Measurements from ENCODE around the gene KRTAP4-7.
"Not testable (repeated sequence)": the region's sequence is repeated elsewhere in the genome, so short reads cannot be mapped to it uniquely, and the experiment has no call there.

Gene KRTAP4-7

GRCh38 chr17:41111151-41111885 lies 27.4 kb downstream of the KRTAP4-7 start:
- no peak for DNase-seq

- no peak for DNase-seq
Observed at GRCh38 chr17:41116297-41116696, 32.3 kb downstream of the KRTAP4-7 start.

DNA sequence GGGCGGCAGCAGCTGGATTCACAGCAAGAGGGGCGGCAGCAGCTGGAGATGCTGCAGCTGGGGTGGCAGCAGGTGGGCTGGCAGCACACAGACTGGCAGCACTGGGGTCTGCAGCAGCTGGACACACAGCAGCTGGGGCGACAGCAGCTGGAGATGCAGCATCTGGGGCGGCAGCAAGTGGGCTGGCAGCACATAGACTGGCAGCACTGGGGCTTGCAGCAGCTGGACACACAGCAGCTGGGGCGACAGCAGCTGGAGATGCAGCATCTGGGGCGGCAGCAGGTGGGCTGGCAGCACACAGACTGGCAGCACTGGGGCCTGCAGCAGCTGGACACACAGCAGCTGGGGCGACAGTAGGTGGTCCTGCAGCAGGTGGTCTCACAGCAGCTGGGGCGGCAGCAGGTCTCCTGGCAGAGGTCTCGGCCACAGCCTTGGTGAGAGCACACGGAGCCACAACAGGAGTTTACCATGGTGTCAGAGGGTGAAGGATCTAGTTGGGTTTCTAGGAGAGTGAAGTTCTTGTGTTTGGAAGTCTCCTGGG lies 34.0 kb downstream of the KRTAP4-7 start, which contains the start of gene KRTAP4-11:
KRTAP4-11 (minus strand) TSS at position 528 of the 541 bp plus-strand sequence; CDS start at position 470, 58 bp downstream.
- not testable (repeated sequence) for DNase-seq

GRCh38 chr17:41118721-41119120 lies 34.8 kb downstream of the KRTAP4-7 start:
- DNase-seq, result no peak

DNA sequence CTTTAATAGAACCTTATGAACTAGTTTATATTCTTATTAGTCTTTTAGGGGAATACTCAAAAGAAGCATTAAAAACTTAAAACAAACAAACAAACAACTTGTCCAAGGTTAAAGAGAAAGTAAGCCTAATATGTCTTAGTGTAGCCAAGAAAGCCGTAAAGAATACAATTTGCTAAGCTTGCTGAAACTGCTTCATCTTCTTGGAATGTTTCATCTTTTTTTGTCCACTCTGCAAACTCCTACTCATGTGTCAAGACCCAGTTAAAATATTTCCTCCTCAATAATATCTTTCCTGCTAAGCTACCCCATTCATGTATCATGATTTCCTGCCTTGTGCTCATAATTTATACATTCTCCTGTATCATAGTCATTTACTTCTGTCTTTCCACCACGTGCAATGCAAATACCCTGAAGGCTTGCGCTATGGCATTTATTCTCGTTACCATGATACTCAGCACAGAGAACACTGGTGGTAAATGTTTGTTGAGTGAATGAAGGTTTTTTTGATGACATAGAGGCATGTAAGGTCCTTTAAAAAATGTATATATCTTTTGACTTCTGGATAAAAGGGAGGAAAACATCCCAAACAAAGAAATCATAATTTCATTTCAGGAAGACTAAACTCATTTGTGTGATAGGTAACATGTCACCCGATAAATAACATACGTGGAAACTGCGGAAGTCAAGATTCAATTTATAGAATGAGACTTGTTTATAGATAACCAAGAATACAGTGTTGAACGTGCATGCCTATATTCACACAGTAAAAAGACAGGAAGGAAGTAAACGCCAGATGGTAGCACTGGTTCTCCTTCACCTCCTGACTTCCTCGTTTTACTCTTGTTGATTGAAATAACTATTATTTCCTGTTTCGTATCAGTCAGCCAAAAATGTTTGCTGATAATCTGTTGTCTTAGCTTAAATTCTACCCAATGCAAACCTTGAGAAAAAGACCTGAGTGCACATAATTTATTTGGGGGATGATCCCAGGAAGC lies 36.0 kb downstream of the KRTAP4-7 start:
- DNase-seq, result not testable (repeated sequence)

GRCh38 chr17:41121742-41122141 lies 37.8 kb downstream of the KRTAP4-7 start:
- DNase-seq, result no peak

DNA sequence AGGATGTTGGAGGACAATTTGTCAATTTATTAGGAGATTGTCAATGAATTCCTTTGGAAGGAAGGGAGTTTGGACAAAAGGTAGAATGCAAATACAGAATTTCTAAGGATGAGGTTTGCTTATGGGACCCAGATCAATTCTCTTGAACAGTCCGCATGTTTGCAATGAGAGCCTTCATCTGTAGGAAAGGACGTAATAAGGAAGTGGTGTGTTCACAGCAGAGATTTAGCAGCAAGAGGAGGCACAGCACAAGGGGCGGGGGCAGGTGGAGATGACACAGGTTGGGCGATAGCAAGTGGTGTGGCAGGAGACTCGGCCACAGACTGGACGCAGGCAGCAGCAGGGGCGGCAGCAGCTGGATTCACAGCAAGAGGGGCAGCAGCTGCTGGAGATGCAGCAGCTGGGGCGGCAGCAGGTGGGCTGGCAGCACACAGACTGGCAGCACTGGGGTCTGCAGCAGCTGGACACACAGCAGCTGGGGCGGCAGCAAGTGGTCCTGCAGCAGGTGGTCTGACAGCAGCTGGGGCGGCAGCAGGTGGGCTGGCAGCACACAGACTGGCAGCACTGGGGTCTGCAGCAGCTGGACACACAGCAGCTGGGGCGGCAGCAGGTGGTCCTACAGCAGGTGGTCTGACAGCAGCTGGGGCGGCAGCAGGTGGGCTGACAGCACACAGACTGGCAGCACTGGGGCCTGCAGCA lies 39.5 kb downstream of the KRTAP4-7 start:
- not testable (repeated sequence) for DNase-seq

DNA sequence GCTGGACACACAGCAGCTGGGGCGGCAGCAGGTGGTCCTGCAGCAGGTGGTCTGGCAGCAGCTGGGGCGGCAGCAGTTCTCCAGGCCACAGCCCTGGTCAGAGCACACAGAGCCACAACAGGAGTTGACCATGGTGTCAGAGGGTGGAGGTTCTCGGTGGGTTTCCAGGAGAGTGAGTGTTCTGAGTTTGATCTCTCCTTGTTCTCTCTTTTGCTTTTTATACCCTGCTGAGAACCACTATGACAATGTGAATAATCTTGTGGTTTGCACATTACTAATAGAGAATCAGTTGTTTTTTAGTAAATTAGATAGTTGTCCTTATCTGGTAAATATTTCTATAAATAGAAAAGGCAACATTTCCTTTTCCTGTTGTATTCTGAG lies 40.0 kb downstream of the KRTAP4-7 start, which contains the start of gene KRTAP4-12:
KRTAP4-12 (minus strand) TSS at position 192 of the 381 bp plus-strand sequence; CDS start at position 132, 60 bp downstream.
- not testable (repeated sequence) for DNase-seq

GRCh38 chr17:41125064-41125463 lies 41.1 kb downstream of the KRTAP4-7 start:
- no peak for DNase-seq

DNA sequence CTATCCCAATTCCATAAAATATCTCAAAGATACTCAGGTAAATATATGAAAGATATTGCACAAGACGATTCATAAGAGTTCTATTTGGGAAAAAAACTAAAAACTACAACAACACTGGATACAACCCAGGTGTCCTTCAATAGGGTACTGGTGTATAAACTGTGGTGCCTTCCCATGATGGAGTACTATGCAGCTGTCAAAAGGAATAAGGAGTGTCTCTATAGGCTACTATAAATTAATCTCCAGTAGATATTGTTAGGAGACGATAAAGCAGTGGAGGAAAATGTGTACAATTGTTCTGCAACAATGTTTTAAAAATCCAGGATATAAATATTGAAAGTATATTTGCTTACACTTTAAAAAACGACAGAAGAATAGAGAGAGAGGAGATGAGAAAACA lies 42.5 kb downstream of the KRTAP4-7 start:
- DNase-seq, result no peak

DNA sequence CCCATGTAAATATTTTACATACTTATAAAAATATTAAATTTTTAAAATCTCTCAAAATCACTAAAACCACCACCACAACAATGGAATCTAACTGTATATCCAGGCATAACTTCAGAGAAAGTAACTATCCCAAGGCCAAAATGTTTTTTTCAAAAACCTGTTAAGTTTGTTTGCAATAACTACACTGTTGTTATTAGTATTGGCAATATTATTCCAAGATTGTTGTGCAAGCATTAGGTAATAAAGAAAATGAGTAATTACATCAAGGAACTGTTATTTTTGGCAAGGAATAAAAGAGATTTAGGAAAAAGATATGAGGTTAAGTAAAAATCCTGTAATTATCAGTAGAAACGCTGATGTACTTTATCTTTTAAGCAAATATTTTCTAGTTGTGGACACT lies 43.4 kb downstream of the KRTAP4-7 start:
- no peak for DNase-seq

DNA sequence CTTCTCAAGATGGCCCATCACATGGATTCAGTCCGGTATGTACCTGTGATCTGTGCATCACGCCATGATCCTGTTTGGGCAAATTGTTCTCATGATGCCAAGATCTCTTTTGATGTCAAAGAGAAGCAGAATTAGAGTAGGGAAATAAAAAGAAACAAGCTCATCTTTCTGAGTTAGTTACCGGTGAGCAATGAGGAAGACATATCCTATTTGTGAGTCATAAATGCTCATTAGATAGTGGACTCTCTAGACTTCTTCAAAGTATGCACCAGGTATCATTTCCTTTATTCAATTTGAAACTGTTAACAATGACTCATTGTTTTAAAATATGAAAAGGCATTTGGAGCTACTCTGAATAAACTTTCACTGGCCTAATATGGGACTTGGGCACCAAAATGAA lies 48.0 kb downstream of the KRTAP4-7 start:
- no peak for DNase-seq

DNA sequence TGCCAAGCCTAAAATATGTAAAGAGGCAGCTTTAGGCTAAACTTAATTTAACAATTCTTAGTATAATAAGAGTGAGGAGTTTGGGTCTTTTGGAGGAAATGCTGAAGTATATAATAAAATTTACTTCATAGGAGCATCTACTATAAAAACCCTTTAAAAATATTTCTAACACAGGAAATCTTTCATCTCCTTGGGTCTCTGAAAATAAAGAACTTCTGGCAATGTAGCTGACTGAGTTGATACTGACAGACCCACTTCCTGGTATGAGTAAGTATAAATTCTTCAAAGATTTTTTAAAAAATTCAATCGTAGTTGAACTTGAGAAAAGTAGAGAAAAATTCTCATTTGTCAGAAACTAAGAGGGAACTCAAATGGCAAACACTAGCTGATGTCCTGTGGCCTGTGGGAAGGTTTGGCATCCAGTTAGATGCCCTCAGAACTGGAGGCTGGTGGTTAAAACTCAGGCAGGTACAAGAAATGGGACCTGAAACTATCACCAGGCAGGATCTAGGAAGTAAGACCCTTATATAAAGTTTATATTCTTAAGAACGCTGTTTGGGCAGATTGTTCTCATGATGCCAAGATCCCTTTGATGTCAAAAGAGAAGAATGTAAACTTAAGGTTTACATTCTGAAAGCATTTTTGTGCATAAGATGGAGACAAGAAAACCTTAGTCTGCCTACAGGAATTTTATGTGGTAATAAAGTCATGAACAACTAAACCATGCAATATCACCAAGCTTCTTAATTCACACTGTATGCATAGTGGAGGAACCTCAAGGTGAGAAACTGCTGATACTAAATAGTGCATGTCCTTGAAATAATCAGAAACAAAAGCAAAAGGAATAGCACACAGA lies 50.2 kb downstream of the KRTAP4-7 start:
- no peak for DNase-seq
